Sciatic nerve (tissue), 2 donors: ENCODE data around the gene IRF2. TPM values are rescaled to one million over a fixed set of nuclear protein-coding genes. Genes with fewer than 3 reads are reported as not detected.
A peak's percentile ranks its signal among the peaks of the same experiment; 100 is the strongest.
"Not testable (repeated sequence)": the region's sequence is repeated elsewhere in the genome, so short reads cannot be mapped to it uniquely, and the experiment has no call there.

Source experiments
- ATAC-seq: fragments of 200-7000 bp; cut with Tn5 transposase; one replicate; pipeline ENCODE4 v1.9.1; 2020; ENCODE audit warnings: mild to moderate bottlenecking, moderate library complexity
- DNase-seq: peaks from one replicate; pipeline ENCODE4 v3.0.0-alpha.2; 2020; ENCODE audit warnings: low spot score
- intact Hi-C: fragments of 100-400 bp; cut with DNase I; formaldehyde crosslinking; loops from one replicate; pipeline ENCODE4 v1.14.2; 2022
- total RNA-seq: library from RNA; stranded (reverse); fragmentation: NEBNext Ultra II Directional; extraction: Animal tissue kit (Norgen Biotek cat#: 25700); gene quantifications from one replicate; pipeline ENCODE4 v1.2.1, GENCODE V29; 2021
- donor health status: DM: no; HTN: no; CAD: no.
- donor health status: DM: no; HTN: no; CAD: no.

The IRF2 gene
- total RNA-seq, 1 donor from 2014 or later = 50.2 TPM

GRCh38 chr4:184345573-184345922, 128.8 kb downstream of the IRF2 start:
- peak; percentile 28 for ATAC-seq
- DNase-seq = no peak
- intact Hi-C loops = no loop called here

- DNase-seq = no peak
- ATAC-seq = no peak
- intact Hi-C loops = no loop called here
Measured at GRCh38 chr4:184344899-184345572, 129.3 kb downstream of the IRF2 start.

GRCh38 chr4:184344435-184344834, 129.9 kb downstream of the IRF2 start:
- ATAC-seq (no peak), DNase-seq (no peak)
- intact Hi-C loops = no loop called here

- DNase-seq (peak; percentile 76), ATAC-seq (peak; percentile 94)
- intact Hi-C loops = no loop called here
Measured at GRCh38 chr4:184343502-184344177, 130.7 kb downstream of the IRF2 start.

- intact Hi-C loops, ATAC-seq, DNase-seq: not testable (repeated sequence)
Measured at GRCh38 chr4:184342857-184343237, 131.5 kb downstream of the IRF2 start.

- DNase-seq (no peak), ATAC-seq (no peak)
- intact Hi-C loops = no loop called here
Measured at GRCh38 chr4:184342167-184342856, 132.0 kb downstream of the IRF2 start.

GRCh38 chr4:184339398-184340193, 134.8 kb downstream of the IRF2 start:
- intact Hi-C loops, DNase-seq, ATAC-seq: not testable (repeated sequence)

GRCh38 chr4:184337907-184338306, 136.4 kb downstream of the IRF2 start:
- intact Hi-C loops = no loop called here
- no peak for ATAC-seq
- no peak for DNase-seq

Other genes starting within 250 kb of the IRF2 start
- 17.6 TPM for gene CASP3, start 174.9 kb upstream of the IRF2 start, total RNA-seq
- gene PRIMPOL, start 175.2 kb upstream of the IRF2 start, total RNA-seq = 30.9 TPM